PC-3 (cell line): Measurements from ENCODE around the gene CD19. TPM values are rescaled to one million over a fixed set of nuclear protein-coding genes. Genes with fewer than 3 reads are reported as not detected.

Experiments used
- ATAC-seq: fragments of 200-7000 bp; cut with Tn5 transposase; 2 replicates; pipeline ENCODE4 v1.9.1; 2020; ENCODE audit warnings: mild to moderate bottlenecking, moderate library complexity
- BruUV-seq: library from RNA; stranded (reverse); fragments of 400-500 nt; replicated peaks from 2 replicates; lab custom pipeline; 2021; lab: Mats Ljungman, UMichigan
- CTCF ChIA-PET: fragments of 300-600 bp; sonication (Branson Sonifier 250); formaldehyde crosslinking; loops from one replicate; lab custom pipeline; 2022; ENCODE audit warnings: antibody characterized with exemption; lab: Charles Lee
- POLR2A ChIA-PET: fragments of 300-600 bp; sonication (Branson Sonifier 250); formaldehyde crosslinking; loops from one replicate; lab custom pipeline; 2022; ENCODE audit warnings: antibody characterized with exemption; ENCODE audit not compliant: unreplicated experiment; lab: Charles Lee
- DNase-seq: peaks from one replicate; pipeline ENCODE4 v3.0.0-alpha.2; 2015
- H2AFZ ChIP-seq: fragments of 300-600 bp; sonication (generic); 2 replicates; pipeline ENCODE4 v1.6.0; 2016; ENCODE audit warnings: antibody characterized with exemption, low read length
- H3F3A ChIP-seq: fragments of 300-600 bp; sonication (generic); one replicate; pipeline ENCODE4 v1.6.0; 2017; ENCODE audit warnings: antibody characterized with exemption, low read length, control low read depth, mild to moderate bottlenecking; ENCODE audit not compliant: unreplicated experiment
- H3K27ac ChIP-seq: fragments of 300-600 bp; sonication (generic); 2 replicates; pipeline ENCODE4 v1.5.1; 2016; ENCODE audit warnings: mild to moderate bottlenecking, low read length
- H3K27me3 ChIP-seq: fragments of 300-600 bp; sonication (generic); 2 replicates; pipeline ENCODE4 v1.6.1; 2016; ENCODE audit warnings: low read length, mixed read lengths
- H3K36me3 ChIP-seq: fragments of 300-600 bp; sonication (generic); 2 replicates; pipeline ENCODE4 v1.6.1; 2016; ENCODE audit warnings: low read depth, mixed run types, low read length, mixed read lengths
- H3K4me1 ChIP-seq: fragments of 300-600 bp; sonication (generic); 2 replicates; pipeline ENCODE4 v1.5.1; 2016; ENCODE audit warnings: low read length; ENCODE audit not compliant: insufficient read depth
- H3K4me2 ChIP-seq: fragments of 300-600 bp; sonication (generic); 2 replicates; pipeline ENCODE4 v1.6.0; 2016; ENCODE audit warnings: low read length
- H3K4me3 ChIP-seq: fragments of 300-600 bp; sonication (generic); 2 replicates; pipeline ENCODE4 v1.5.1; 2016; ENCODE audit warnings: mild to moderate bottlenecking, low read length, mixed read lengths
- H3K79me2 ChIP-seq: fragments of 300-600 bp; sonication (generic); 2 replicates; pipeline ENCODE4 v1.6.1; 2017; ENCODE audit warnings: low read length, mixed read lengths
- H3K9ac ChIP-seq: fragments of 300-600 bp; sonication (generic); 2 replicates; pipeline ENCODE4 v1.6.0; 2016; ENCODE audit warnings: mild to moderate bottlenecking, low read length
- H3K9me2 ChIP-seq: fragments of 300-600 bp; sonication (generic); replicated peaks from 2 replicates; pipeline ENCODE4 v1.6.1; 2016; ENCODE audit warnings: mixed run types, low read length, mixed read lengths
- H3K9me3 ChIP-seq: fragments of 300-600 bp; sonication (generic); 2 replicates; pipeline ENCODE4 v1.6.1; 2016; ENCODE audit warnings: low read length, mixed read lengths
- H4K20me1 ChIP-seq: fragments of 300-600 bp; sonication (generic); 2 replicates; pipeline ENCODE4 v1.6.1; 2016; ENCODE audit warnings: low read length, mixed read lengths
- CTCF ChIP-seq: fragments of 300-600 bp; sonication (generic); conservative IDR thresholded peaks from 2 replicates; pipeline ENCODE4 v1.5.1; 2017; ENCODE audit warnings: antibody characterized with exemption, low read depth, mild to moderate bottlenecking, low read length
- EZH2 ChIP-seq: fragments of 300-600 bp; sonication (generic); IDR thresholded peaks from one replicate; pipeline ENCODE4 v1.6.1; 2017; ENCODE audit warnings: antibody characterized with exemption, mild to moderate bottlenecking, low read length; ENCODE audit not compliant: unreplicated experiment
- EZH2phosphoT487 ChIP-seq: fragments of 300-600 bp; sonication (generic); IDR thresholded peaks from 2 replicates; pipeline ENCODE4 v1.6.1; 2018; ENCODE audit warnings: mild to moderate bottlenecking, antibody characterized with exemption, low read length, borderline replicate concordance
- intact Hi-C: fragments of 100-400 bp; cut with micrococcal nuclease; formaldehyde crosslinking; loops from 2 replicates; pipeline ENCODE4 v1.9.0; 2023
- total RNA-seq: library from RNA; depleted of rRNA; stranded (reverse); fragments of >200 nt; gene quantifications from 2 replicates; pipeline ENCODE4 v1.2.3, GENCODE V29; 2014

The CD19 gene
- total RNA-seq, 1 experiment from 2014 or later = not detected

GRCh38 chr16:28930203-28930602 lies 1.6 kb upstream of the CD19 start:
- no peak for TF ChIP-seq EZH2phosphoT487
- no peak for TF ChIP-seq CTCF
- TF ChIP-seq EZH2 = no peak
- CTCF ChIA-PET = no interaction called here

GRCh38 chr16:28930652-28931051 lies 1.1 kb upstream of the CD19 start:
- H3K79me2 ChIP-seq = no peaks in the 10 kb centered on the region
- no peak overlapping the region for H3K27ac ChIP-seq
- CTCF ChIA-PET = no interaction called here

More at GRCh38 chr16:28930203-28930602, 1.6 kb upstream of the CD19 start:
- Histone ChIP-seq H3K79me2 (no peaks in the 10 kb centered on the region), H3K9ac (no peak overlapping the region), H3F3A (no peaks in the 10 kb centered on the region), H3K27me3 (no peaks in the 10 kb centered on the region), H2AFZ (no peak overlapping the region), H3K36me3 (no peaks in the 10 kb centered on the region), H4K20me1 (no peaks in the 10 kb centered on the region), H3K9me2 (no peaks in the 10 kb centered on the region), H3K4me2 (no peak overlapping the region), H3K27ac (no peak overlapping the region), H3K9me3 (no peaks in the 10 kb centered on the region), H3K4me3 (no peak overlapping the region), H3K4me1 (no peaks in the 10 kb centered on the region)
- POLR2A ChIA-PET = no interaction called here
- intact Hi-C loops = no loop called here
- DNase-seq (no peak), ATAC-seq (no peak)
- no TSS peak for BruUV-seq

More at GRCh38 chr16:28930652-28931051, 1.1 kb upstream of the CD19 start:
- Histone ChIP-seq H3K36me3 (no peaks in the 10 kb centered on the region), H3K4me1 (no peaks in the 10 kb centered on the region), H3K9me3 (no peaks in the 10 kb centered on the region), H3K4me2 (no peak overlapping the region), H2AFZ (no peak overlapping the region), H3K4me3 (no peak overlapping the region), H3F3A (no peaks in the 10 kb centered on the region), H3K9ac (no peak overlapping the region), H3K9me2 (no peaks in the 10 kb centered on the region), H4K20me1 (no peaks in the 10 kb centered on the region), H3K27me3 (no peaks in the 10 kb centered on the region)
- intact Hi-C loops = no loop called here
- no TSS peak for BruUV-seq
- TF ChIP-seq CTCF (no peak), EZH2phosphoT487 (no peak), EZH2 (no peak)
- ATAC-seq (no peak), DNase-seq (no peak)
- POLR2A ChIA-PET = no interaction called here
